ENCODE results near the gene LYRM7. TPM values are rescaled to one million over a fixed set of nuclear protein-coding genes. Genes with fewer than 3 reads are reported as not detected.
"Not testable (repeated sequence)": the region's sequence is repeated elsewhere in the genome, so short reads cannot be mapped to it uniquely, and the experiment has no call there.

LYRM7 gene
- 7.5 and 9.0 TPM in 2 replicates for total RNA-seq (2014; rRNA removed; shearing (Covaris generic))
- polyA plus RNA-seq (2015; cell fraction: cytosol; rRNA removed), result 6.9 and 10.8 TPM in 2 replicates
- polyA plus RNA-seq (2015; cell fraction: nucleus; rRNA removed), result 5.5 and 6.6 TPM in 2 replicates

- in situ Hi-C loops (cut with HindIII; ENCODE audit: low pct_unique_long_range_greater_than_20kb, low sequenced_read_pairs), result no loop called here
Observed at GRCh38 chr5:131170540-131171275, at the start of gene LYRM7. Gene LYRM7 (plus strand): TSS chr5:131170944. CDS start chr5:131171021, 77 bp downstream.

GRCh38 chr5:131127244-131127643 is 43.5 kb upstream of the LYRM7 start:
- DNase-seq (ENCODE audit: low read depth, low spot score); in situ Hi-C loops (cut with HindIII; ENCODE audit: low pct_unique_long_range_greater_than_20kb, low sequenced_read_pairs): not testable (repeated sequence)

More at GRCh38 chr5:131170540-131171275, at the start of gene LYRM7:
- DNase-seq (ENCODE audit: low read depth, low spot score), result peak; percentile 100

- in situ Hi-C loops (cut with HindIII; ENCODE audit: low pct_unique_long_range_greater_than_20kb, low sequenced_read_pairs), result no loop called here
- DNase-seq (ENCODE audit: low read depth, low spot score), result peak; percentile 62
Observed at GRCh38 chr5:131129306-131129705, 41.4 kb upstream of the LYRM7 start.

- in situ Hi-C loops (cut with HindIII; ENCODE audit: low pct_unique_long_range_greater_than_20kb, low sequenced_read_pairs); DNase-seq (ENCODE audit: low read depth, low spot score): not testable (repeated sequence)
Observed at GRCh38 chr5:131133091-131133490, 37.7 kb upstream of the LYRM7 start.

- DNase-seq (ENCODE audit: low read depth, low spot score); in situ Hi-C loops (cut with HindIII; ENCODE audit: low pct_unique_long_range_greater_than_20kb, low sequenced_read_pairs): not testable (repeated sequence)
Observed at GRCh38 chr5:131138406-131138805, 32.3 kb upstream of the LYRM7 start.

GRCh38 chr5:131139321-131139720 is 31.4 kb upstream of the LYRM7 start:
- no peak for DNase-seq (ENCODE audit: low read depth, low spot score)
- in situ Hi-C loops (cut with HindIII; ENCODE audit: low pct_unique_long_range_greater_than_20kb, low sequenced_read_pairs), result no loop called here

GRCh38 chr5:131142970-131143617 is 27.6 kb upstream of the LYRM7 start:
- no peak for DNase-seq (ENCODE audit: low read depth, low spot score)
- in situ Hi-C loops (cut with HindIII; ENCODE audit: low pct_unique_long_range_greater_than_20kb, low sequenced_read_pairs), result no loop called here

- in situ Hi-C loops (cut with HindIII; ENCODE audit: low pct_unique_long_range_greater_than_20kb, low sequenced_read_pairs), result no loop called here
- no peak for DNase-seq (ENCODE audit: low read depth, low spot score)
Observed at GRCh38 chr5:131147258-131147657, 23.5 kb upstream of the LYRM7 start.

GRCh38 chr5:131148835-131149234 is 21.9 kb upstream of the LYRM7 start:
- in situ Hi-C loops (cut with HindIII; ENCODE audit: low pct_unique_long_range_greater_than_20kb, low sequenced_read_pairs), result no loop called here
- no peak for DNase-seq (ENCODE audit: low read depth, low spot score)

- DNase-seq (ENCODE audit: low read depth, low spot score), result no peak
- in situ Hi-C loops (cut with HindIII; ENCODE audit: low pct_unique_long_range_greater_than_20kb, low sequenced_read_pairs), result no loop called here
Observed at GRCh38 chr5:131150408-131150807, 20.3 kb upstream of the LYRM7 start.

- no peak for DNase-seq (ENCODE audit: low read depth, low spot score)
- in situ Hi-C loops (cut with HindIII; ENCODE audit: low pct_unique_long_range_greater_than_20kb, low sequenced_read_pairs), result no loop called here
Observed at GRCh38 chr5:131151216-131151615, 19.5 kb upstream of the LYRM7 start.

GRCh38 chr5:131156385-131156784 is 14.4 kb upstream of the LYRM7 start:
- in situ Hi-C loops (cut with HindIII; ENCODE audit: low pct_unique_long_range_greater_than_20kb, low sequenced_read_pairs), result no loop called here

GRCh38 chr5:131156957-131157356 is 13.8 kb upstream of the LYRM7 start:
- DNase-seq (ENCODE audit: low read depth, low spot score), result no peak
- in situ Hi-C loops (cut with HindIII; ENCODE audit: low pct_unique_long_range_greater_than_20kb, low sequenced_read_pairs), result no loop called here

More at GRCh38 chr5:131156385-131156784, 14.4 kb upstream of the LYRM7 start:
- no peak for DNase-seq (ENCODE audit: low read depth, low spot score)

- no peak for DNase-seq (ENCODE audit: low read depth, low spot score)
- in situ Hi-C loops (cut with HindIII; ENCODE audit: low pct_unique_long_range_greater_than_20kb, low sequenced_read_pairs), result no loop called here
Observed at GRCh38 chr5:131160134-131160533, 10.6 kb upstream of the LYRM7 start.

GRCh38 chr5:131163276-131164119 is 7.2 kb upstream of the LYRM7 start:
- peak; percentile 22 for DNase-seq (ENCODE audit: low read depth, low spot score)
- in situ Hi-C loops (cut with HindIII; ENCODE audit: low pct_unique_long_range_greater_than_20kb, low sequenced_read_pairs), result no loop called here

- in situ Hi-C loops (cut with HindIII; ENCODE audit: low pct_unique_long_range_greater_than_20kb, low sequenced_read_pairs), result no loop called here
- DNase-seq (ENCODE audit: low read depth, low spot score), result peak; percentile 44
Observed at GRCh38 chr5:131164191-131165118, 6.3 kb upstream of the LYRM7 start.

GRCh38 chr5:131165119-131165727 is 5.5 kb upstream of the LYRM7 start, which contains the start of gene HINT1:
Gene HINT1 (minus strand): TSS chr5:131165256. CDS start chr5:131165205, 51 bp downstream.
- in situ Hi-C loops (cut with HindIII; ENCODE audit: low pct_unique_long_range_greater_than_20kb, low sequenced_read_pairs), result no loop called here
- DNase-seq (ENCODE audit: low read depth, low spot score), result peak; percentile 92
